Bronchial epithelial cell (primary cell): Measurements from ENCODE around the gene ATP13A1. TPM values are rescaled to one million over a fixed set of nuclear protein-coding genes. Genes with fewer than 3 reads are reported as not detected.
"Not testable (repeated sequence)": the region's sequence is repeated elsewhere in the genome, so short reads cannot be mapped to it uniquely, and the experiment has no call there.

Experiments
- DNase-seq: peaks from one replicate; pipeline ENCODE4 v3.0.0-alpha.2; 2010; ENCODE audit warnings: low read depth
- FAIRE-seq: peaks from 2 replicates; lab custom pipeline; 2011; peaks lifted over from hg19 to GRCh38; lab: Jason Lieb, UNC
- H3K27me3 ChIP-seq: 2 replicates; pipeline ENCODE4 v1.5.1; 2011; ENCODE audit warnings: low read length; ENCODE audit not compliant: control insufficient read depth, insufficient read depth
- H3K36me3 ChIP-seq: 2 replicates; pipeline ENCODE4 v1.5.1; 2011; ENCODE audit warnings: low read length; ENCODE audit not compliant: control insufficient read depth, insufficient read depth
- H3K4me3 ChIP-seq: 2 replicates; pipeline ENCODE4 v1.5.1; 2011; ENCODE audit warnings: mild to moderate bottlenecking, low read depth, low read length, control low read depth
- total RNA-seq: library from RNA; depleted of rRNA; stranded (reverse); fragments of >200 nt; gene quantifications from 2 replicates; pipeline ENCODE4 v1.2.1, GENCODE V29; 2014
- TF ChIP-seq, protein P1 (sequence below): IDR thresholded peaks from 2 replicates; pipeline ENCODE4 v1.5.1; 2011; ENCODE audit warnings: mild to moderate bottlenecking, moderate library complexity, low read length, control low read depth, inconsistent platforms; ENCODE audit not compliant: insufficient read depth, severe bottlenecking

Gene ATP13A1
- total RNA-seq, 1 donor from 2014 or later = 20.3 TPM

DNA sequence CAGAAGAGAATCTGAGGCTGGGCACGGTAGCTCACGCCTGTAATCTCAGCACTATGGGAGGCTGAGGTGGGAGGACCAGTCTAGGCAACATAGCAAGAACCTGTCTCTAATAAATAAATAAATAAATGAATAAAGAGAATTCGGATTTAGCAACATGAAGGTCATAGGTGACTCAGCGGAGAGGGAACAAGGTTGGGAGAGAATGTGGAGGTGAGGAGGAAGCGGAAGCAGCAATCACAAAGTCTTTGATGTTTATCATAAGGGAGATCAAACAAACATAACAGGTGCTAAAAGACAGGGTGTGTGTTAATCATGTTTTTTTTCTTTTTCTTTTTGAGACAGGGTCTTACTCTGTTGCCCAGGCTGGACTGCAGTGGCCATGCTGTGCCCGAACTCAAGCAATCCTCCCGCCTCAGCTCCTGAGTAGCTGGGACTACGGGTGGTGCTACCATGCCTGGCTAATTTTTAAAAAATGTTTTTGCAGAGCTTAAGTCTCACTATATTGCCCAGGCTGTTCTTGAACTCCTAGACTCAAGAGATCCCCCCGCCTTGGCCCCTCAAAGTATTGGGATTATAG, 61.3 kb downstream of the ATP13A1 start:
- TF ChIP-seq, protein P1, sequence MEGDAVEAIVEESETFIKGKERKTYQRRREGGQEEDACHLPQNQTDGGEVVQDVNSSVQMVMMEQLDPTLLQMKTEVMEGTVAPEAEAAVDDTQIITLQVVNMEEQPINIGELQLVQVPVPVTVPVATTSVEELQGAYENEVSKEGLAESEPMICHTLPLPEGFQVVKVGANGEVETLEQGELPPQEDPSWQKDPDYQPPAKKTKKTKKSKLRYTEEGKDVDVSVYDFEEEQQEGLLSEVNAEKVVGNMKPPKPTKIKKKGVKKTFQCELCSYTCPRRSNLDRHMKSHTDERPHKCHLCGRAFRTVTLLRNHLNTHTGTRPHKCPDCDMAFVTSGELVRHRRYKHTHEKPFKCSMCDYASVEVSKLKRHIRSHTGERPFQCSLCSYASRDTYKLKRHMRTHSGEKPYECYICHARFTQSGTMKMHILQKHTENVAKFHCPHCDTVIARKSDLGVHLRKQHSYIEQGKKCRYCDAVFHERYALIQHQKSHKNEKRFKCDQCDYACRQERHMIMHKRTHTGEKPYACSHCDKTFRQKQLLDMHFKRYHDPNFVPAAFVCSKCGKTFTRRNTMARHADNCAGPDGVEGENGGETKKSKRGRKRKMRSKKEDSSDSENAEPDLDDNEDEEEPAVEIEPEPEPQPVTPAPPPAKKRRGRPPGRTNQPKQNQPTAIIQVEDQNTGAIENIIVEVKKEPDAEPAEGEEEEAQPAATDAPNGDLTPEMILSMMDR = no peak
- H3K4me3 ChIP-seq = no peak overlapping the region
- H3K36me3 ChIP-seq = no peaks in the 10 kb centered on the region
- DNase-seq (peak; percentile 59), FAIRE-seq (no peak)
- H3K27me3 ChIP-seq = no peaks in the 10 kb centered on the region

DNA sequence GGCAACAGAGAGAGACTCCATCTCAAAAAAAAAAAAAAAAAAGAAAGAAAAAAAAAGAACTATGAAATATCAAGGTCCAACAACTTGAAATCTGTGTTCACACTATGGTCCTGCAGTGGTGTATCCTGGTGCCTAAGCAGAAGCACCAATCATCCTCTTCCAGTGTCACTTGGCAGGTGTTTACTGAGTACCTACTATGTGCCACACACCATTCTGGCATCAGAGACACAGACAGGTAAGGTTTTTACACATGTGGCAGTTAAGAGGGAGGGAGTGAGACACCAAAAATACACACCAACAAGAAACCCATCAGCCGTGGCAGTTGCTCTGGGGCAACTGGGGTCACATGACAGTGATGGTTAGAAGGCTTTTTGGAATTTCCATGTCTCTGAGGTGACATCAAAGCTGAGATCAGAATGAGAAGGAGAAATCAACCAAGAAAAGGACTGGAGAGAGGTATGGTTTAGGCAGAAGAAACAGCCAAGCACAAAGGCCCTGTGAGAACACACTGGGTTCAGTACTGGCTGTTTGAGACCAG, 62.6 kb downstream of the ATP13A1 start:
- Histone ChIP-seq H3K27me3 (no peaks in the 10 kb centered on the region), H3K36me3 (no peaks in the 10 kb centered on the region), H3K4me3 (no peak overlapping the region)
- TF ChIP-seq, protein P1 = no peak
- DNase-seq = no peak
- no peak for FAIRE-seq

DNA sequence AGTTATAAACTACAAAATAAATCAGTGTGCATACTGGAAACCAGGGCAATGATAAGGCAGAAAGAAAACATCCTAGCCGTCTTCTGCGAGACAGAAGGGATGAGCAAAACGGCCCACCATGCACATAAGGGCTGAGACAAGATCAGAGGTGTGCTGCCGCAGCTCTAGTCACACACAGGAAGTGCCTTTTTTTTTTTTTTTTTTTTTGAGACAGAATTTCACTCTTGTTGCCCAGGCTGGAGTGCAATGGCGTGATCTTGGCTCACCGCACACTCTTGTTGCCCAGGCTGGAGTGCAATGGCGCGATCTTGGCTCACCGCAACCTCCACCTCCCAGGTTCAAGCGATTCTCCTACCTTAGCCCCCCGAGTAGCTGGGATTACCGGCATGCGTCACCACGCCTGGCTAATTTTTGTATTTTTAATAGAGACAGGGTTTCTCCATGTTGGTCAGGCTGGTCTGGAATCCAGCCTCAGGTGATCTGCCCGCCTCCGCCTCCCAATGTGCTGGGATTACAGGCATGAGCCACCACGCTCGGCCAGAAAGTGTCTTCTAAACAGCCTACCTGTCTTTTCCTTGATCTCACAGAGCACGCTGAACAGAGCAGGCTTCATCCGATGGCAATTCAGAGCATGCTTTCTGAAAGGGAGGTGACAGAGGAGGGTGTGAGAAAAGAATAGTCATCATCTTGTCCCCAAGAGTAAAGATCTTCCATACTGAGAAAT, 64.6 kb downstream of the ATP13A1 start:
- H3K4me3 ChIP-seq, DNase-seq, H3K36me3 ChIP-seq, H3K27me3 ChIP-seq, FAIRE-seq: not testable (repeated sequence)

DNA sequence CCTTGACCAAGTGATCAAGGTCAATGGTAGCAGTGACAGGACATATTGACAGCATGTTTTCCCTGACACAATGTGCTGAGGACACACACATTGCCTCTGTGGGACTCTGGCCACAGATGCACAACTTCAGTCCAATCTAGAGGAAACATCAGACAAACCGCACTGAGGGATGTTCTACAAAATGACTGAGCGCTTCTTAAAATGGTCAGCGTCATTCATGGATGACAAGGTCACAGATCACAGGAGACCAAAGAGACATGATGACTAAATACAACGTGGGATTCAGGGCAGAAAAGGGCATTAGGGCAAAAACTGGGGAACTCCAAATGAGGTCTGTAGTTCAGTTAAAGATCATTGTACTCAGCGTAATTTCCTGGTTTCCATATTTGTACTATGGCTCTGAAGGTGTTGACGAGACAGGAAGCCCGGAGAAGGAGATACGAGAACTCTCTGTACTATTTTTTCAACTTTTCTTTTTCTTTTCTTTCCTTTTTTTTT, 65.6 kb downstream of the ATP13A1 start:
- H3K4me3 ChIP-seq = no peak overlapping the region
- no peak for FAIRE-seq
- no peak for DNase-seq
- TF ChIP-seq, protein P1 = no peak
- H3K36me3 ChIP-seq = no peaks in the 10 kb centered on the region
- no peaks in the 10 kb centered on the region for H3K27me3 ChIP-seq

Other genes starting within 250 kb of the ATP13A1 start
- gene TSSK6, start 148.1 kb downstream of the ATP13A1 start, total RNA-seq = 3.2 and 4.9 TPM in 2 replicates
- gene NDUFA13, start 147.5 kb downstream of the ATP13A1 start, total RNA-seq = 182 and 374 TPM in 2 replicates
- gene YJEFN3, start 134.8 kb downstream of the ATP13A1 start, total RNA-seq = 0.38 and 0.79 TPM in 2 replicates
- gene CILP2, start 125.4 kb downstream of the ATP13A1 start, total RNA-seq = under 0.01 and 0.13 TPM in 2 replicates
- 0.53 and 0.64 TPM in 2 replicates for gene PBX4, start 45.0 kb downstream of the ATP13A1 start, total RNA-seq
- gene LPAR2, start 35.5 kb downstream of the ATP13A1 start, total RNA-seq = 5.5 and 5.6 TPM in 2 replicates
- gene GMIP, start 20.0 kb downstream of the ATP13A1 start, total RNA-seq = 3.2 and 3.7 TPM in 2 replicates
- 8.7 and 14.6 TPM in 2 replicates for gene ZNF101, start 5.2 kb upstream of the ATP13A1 start, total RNA-seq
- gene ZNF14, start 69.4 kb upstream of the ATP13A1 start, total RNA-seq = 4.2 and 5.6 TPM in 2 replicates
- gene ZNF506, start 158.1 kb upstream of the ATP13A1 start, total RNA-seq = 9.7 and 12.0 TPM in 2 replicates
- 2.1 and 3.6 TPM in 2 replicates for gene ZNF253, start 202.2 kb upstream of the ATP13A1 start, total RNA-seq
- 2.7 and 3.2 TPM in 2 replicates for gene ZNF93, start 237.3 kb upstream of the ATP13A1 start, total RNA-seq